Measurements from ENCODE around the gene CES1. TPM values are rescaled to one million over a fixed set of nuclear protein-coding genes. Genes with fewer than 3 reads are reported as not detected.

CES1 gene
- total and polyA plus RNA-seq, 2 of the 8 experiments (the other 6 are each of a cell fraction or from before 2014, with no cell fraction given), result 0.91 to 1.2 TPM

DNA sequence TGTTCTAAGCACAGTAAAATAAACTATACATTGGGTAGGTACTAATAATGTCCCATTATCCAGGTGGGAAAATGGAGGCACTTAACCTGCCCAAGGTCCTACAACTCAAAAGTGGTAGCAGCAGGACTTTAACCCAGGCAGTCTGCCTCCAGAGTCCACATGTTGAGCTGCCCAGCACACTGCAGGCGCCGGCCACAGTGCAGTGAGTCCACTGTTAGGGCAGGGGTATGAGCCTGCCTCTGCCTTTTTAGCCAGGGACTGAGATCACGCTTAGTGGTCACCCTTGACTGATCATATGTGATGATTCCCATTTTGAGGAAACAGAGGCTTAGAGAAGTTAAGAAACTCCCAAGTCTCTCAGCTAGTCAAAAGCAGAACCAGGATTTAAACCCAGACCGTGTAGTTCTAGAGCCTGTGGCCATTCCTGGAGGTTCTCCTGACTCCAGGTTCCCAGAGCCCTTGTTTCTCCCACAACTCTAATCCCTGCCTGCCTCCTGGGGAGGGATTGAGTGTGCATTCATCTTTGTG lies 8.4 kb downstream of the CES1 start:
- Histone ChIP-seq H3K4me3 (ENCODE audit: extremely low read depth in 1 of 4, insufficient read depth in 2 of 4, low read depth in 3 of 4, low read length in 4 of 4) (no peak overlapping the region), H2AK5ac (ENCODE audit: low read depth, low read length) (no peak overlapping the region), H2BK12ac (ENCODE audit: low read depth, low read length) (no peak overlapping the region), H2BK20ac (ENCODE audit: low read length) (no peak overlapping the region), H4K20me1 (replicated peaks in 1 of 2; ENCODE audit: control insufficient read depth in 1 of 2, insufficient read depth in 2 of 2, low read length in 2 of 2) (no peaks in the 10 kb centered on the region), H3K36me3 (ENCODE audit: control insufficient read depth in 2 of 4, insufficient read depth in 4 of 4, low read length in 3 of 4) (no peaks in the 10 kb centered on the region), H3K79me2 (ENCODE audit: control insufficient read depth in 1 of 2, insufficient read depth in 2 of 2, low read length in 2 of 2) (no peaks in the 10 kb centered on the region), H4K5ac (ENCODE audit: insufficient read length, low read depth, low read length) (no peak overlapping the region), H4K91ac (replicated peaks; ENCODE audit: insufficient read length, low read length) (no peak overlapping the region), H2AFZ (ENCODE audit: low read length) (no peak overlapping the region), H3K23me2 (ENCODE audit: low read depth, low read length) (no peaks in the 10 kb centered on the region), H3K4me2 (ENCODE audit: insufficient read depth in 1 of 2, low read depth in 2 of 2, low read length in 2 of 2) (no peak overlapping the region), H2BK5ac (ENCODE audit: low read depth, low read length) (no peak overlapping the region), H3K27ac (ENCODE audit: low read depth, low read length) (no peak overlapping the region), H3K4ac (replicated peaks; ENCODE audit: insufficient read length, low read depth, low read length) (no peak overlapping the region), H3K18ac (ENCODE audit: extremely low read depth, low read length) (no peak overlapping the region), H3K56ac (replicated peaks; ENCODE audit: insufficient read length, low read depth, low read length) (no peak overlapping the region), H3K79me1 (ENCODE audit: low read depth, low read length) (no peaks in the 10 kb centered on the region), H2BK120ac (replicated peaks; ENCODE audit: low read depth, low read length) (no peak overlapping the region), H4K8ac (ENCODE audit: extremely low read depth, insufficient read depth, low read length) (no peak overlapping the region), H3K23ac (ENCODE audit: insufficient read length) (no peak overlapping the region), H3K9me3 (ENCODE audit: insufficient read depth in 2 of 2, low read depth in 1 of 2, low read length in 1 of 2) (no peaks in the 10 kb centered on the region), H3K9ac (replicated peaks in 1 of 4; ENCODE audit: extremely low read depth in 1 of 4, low read depth in 3 of 4, low read length in 3 of 4) (no peak overlapping the region), H3K27me3 (replicated peaks in 1 of 4; ENCODE audit: control insufficient read depth in 3 of 4, extremely low read depth in 1 of 4, insufficient read depth in 3 of 4, low read length in 3 of 4) (no peaks in the 10 kb centered on the region), H3K14ac (ENCODE audit: insufficient read length) (no peak overlapping the region), H2BK15ac (ENCODE audit: low read length) (no peak overlapping the region), H3K4me1 (replicated peaks in 1 of 4; ENCODE audit: control insufficient read depth in 3 of 4, insufficient read depth in 4 of 4, low read length in 3 of 4) (no peaks in the 10 kb centered on the region)
- ChIA-PET POLR2A (ENCODE audit: partially characterized antibody) (no interaction called here), CTCF (ENCODE audit: partially characterized antibody) (interaction anchor here (1.1 to 1.9 kb wide), 2 partner anchors 18 to 85 kb away, joined by 3 to 7 read pairs; no protein-coding TSS in a partner anchor)
- 93% methylated on average over 4 of the region's 4 CpGs; no CpG with 5 or more reads in 1 of the 2 experiments for WGBS, 2 experiments (ENCODE audit: extremely low coverage in 1 of 2, insufficient coverage in 1 of 2, insufficient read length in 1 of 2, insufficient replicate concordance in 2 of 2, low coverage in 1 of 2, low lambda C conversion rate in 2 of 2, missing lambda C conversion rate in 1 of 2)
- FAIRE-seq (no peak), DNase-seq (ENCODE audit: low read depth in 1 of 2, low spot score in 2 of 2) (no peak)
- TF ChIP-seq TAF1 (IDR thresholded peaks at IDR 0.05; ENCODE audit: low read depth, low read length) (no peak), RXRA (IDR thresholded peaks at IDR 0.05; ENCODE audit: insufficient read depth, low read depth, low read length) (no peak), CHD1 (IDR thresholded peaks at IDR 0.05; ENCODE audit: low read depth, low read length) (no peak), RBBP5 (IDR thresholded peaks at IDR 0.05; ENCODE audit: borderline replicate concordance, low read depth, low read length) (no peak), CHD2 (IDR thresholded peaks at IDR 0.05; ENCODE audit: low read length) (no peak), SRF (IDR thresholded peaks at IDR 0.05; ENCODE audit: low read depth, low read length) (no peak), EZH2 (IDR thresholded peaks at IDR 0.05; ENCODE audit: low read depth, low read length, severe bottlenecking) (no peak), HDAC2 (IDR thresholded peaks at IDR 0.05; ENCODE audit: borderline replicate concordance in 1 of 2, low read depth in 2 of 2, low read length in 2 of 2) (no peak), NANOG (IDR thresholded peaks at IDR 0.05; ENCODE audit: insufficient read depth, low read depth, low read length, poor library complexity, severe bottlenecking) (no peak), YY1 (IDR thresholded peaks at IDR 0.05; ENCODE audit: low read depth, low read length) (no peak), GTF2F1 (IDR thresholded peaks at IDR 0.05; ENCODE audit: borderline replicate concordance, low read depth, low read length) (no peak), POLR2A (IDR thresholded peaks at IDR 0.05; ENCODE audit: control extremely low read depth in 1 of 2, low read depth in 2 of 2, low read length in 2 of 2) (no peak), POU5F1 (IDR thresholded peaks at IDR 0.05; ENCODE audit: low read depth, low read length) (no peak), SIX5 (IDR thresholded peaks at IDR 0.05; ENCODE audit: low read depth, low read length) (no peak), SUZ12 (IDR thresholded peaks at IDR 0.05; ENCODE audit: low read length) (no peak)

All from H1 (cell line).